GM19328 (cell line): ENCODE data around the gene SLC9A4.

Experiments
- ATAC-seq: cut with Tn5 transposase; IDR thresholded peaks from one replicate; pipeline ENCODE4 v1.9.1; 2021; ENCODE audit warnings: mild to moderate bottlenecking, moderate library complexity; ENCODE audit not compliant: unreplicated experiment

The SLC9A4 gene

GRCh38 chr2:102451968-102452367 lies 21.1 kb upstream of the SLC9A4 start:
- ATAC-seq, result no peak

GRCh38 chr2:102453501-102453900 lies 19.5 kb upstream of the SLC9A4 start:
- no peak for ATAC-seq

DNA sequence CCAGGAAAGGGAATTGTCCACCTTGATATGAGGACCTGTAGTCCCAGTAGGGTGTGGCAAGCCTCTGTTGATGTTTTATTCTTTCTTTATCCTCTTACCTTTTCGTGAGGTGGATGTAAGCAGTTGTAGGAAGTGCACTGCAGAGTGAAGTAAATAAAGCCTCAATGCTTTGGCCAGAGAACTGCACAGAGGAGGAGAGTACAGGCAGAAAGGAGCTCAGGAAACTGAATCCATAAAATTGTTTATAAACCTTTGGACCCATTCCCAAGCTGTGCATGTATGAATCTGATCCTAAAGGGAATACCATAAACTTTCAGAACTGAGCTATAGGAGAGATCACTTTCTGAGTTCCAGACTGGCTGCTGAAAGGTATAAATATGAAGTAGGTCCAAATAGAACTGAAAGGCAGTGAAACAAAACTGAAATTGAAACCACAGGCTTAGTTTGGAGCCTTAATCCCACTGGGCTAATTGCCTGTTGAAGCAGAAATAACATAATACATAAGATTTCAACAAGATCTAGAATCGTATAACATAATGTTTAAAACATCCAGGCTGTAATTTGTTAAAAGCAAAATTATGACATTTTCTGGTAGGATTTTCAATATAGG lies 17.9 kb upstream of the SLC9A4 start:
- no peak for ATAC-seq

DNA sequence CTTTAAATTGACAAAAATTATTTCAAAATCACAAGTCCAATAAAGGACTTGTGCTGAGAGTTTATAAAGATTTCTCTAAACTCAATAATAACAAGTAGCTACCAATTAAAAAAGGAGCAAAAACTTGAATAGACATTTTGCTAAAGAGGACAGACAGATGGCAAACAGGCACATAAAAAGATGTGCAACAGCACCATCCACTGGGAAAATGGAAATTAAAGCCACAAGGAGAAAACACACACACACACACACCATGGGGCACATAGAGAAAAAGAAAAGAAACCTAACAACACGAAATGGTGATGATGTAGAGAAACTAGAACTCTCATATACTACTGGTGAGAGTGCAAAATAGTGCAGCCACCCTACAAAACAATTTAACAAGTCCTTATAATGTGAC lies 12.6 kb upstream of the SLC9A4 start:
- ATAC-seq, result no peak

GRCh38 chr2:102461188-102461587 lies 11.8 kb upstream of the SLC9A4 start:
- ATAC-seq, result no peak

DNA sequence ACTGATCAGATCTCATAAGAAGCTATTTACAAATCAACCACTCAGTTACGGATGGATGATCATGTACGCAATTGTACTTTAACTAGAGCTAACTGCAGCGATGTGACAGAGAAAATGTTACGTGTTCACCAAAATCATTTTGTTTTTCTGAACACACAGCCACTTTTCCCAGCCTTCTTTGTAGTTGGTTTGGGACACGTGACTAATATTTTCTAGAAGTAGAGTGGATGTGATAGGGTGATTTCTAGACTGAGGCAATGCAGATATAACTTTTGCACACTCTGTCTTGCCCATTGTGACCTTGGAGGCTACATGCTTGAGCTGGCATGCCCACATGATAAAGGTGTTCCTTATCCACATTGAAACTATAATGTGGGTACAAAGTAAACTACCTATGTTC lies 9.9 kb upstream of the SLC9A4 start:
- ATAC-seq, result no peak

GRCh38 chr2:102470168-102470567 lies 2.9 kb upstream of the SLC9A4 start:
- no peak for ATAC-seq

- no peak for ATAC-seq
These were observed 605 bp downstream of the SLC9A4 start for GRCh38 chr2:102473631-102474030.

GRCh38 chr2:102474785-102475184 lies 1.8 kb downstream of the SLC9A4 start:
- no peak for ATAC-seq

DNA sequence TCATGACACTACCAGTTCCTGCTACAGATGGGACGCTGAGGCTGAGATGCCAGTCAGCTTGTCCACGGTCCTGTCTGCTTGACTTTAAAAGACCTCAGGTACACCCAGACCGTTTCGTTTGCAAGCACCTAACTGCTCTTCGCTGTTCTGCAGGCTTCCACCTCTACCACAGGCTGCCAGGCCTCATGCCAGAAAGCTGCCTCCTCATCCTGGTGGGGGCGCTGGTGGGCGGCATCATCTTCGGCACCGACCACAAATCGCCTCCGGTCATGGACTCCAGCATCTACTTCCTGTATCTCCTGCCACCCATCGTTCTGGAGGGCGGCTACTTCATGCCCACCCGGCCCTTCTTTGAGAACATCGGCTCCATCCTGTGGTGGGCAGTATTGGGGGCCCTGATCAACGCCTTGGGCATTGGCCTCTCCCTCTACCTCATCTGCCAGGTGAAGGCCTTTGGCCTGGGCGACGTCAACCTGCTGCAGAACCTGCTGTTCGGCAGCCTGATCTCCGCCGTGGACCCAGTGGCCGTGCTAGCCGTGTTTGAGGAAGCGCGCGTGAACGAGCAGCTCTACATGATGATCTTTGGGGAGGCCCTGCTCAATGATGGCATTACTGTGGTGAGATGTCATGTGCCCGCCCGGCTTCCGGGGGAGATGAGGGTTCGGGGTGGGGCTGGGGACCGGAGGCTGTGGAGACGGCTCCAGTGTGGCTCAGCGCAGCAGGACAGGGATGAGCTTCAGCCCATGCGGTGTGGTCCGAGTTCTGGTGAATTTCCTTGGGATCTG lies 5.9 kb downstream of the SLC9A4 start:
- ATAC-seq, result no peak

DNA sequence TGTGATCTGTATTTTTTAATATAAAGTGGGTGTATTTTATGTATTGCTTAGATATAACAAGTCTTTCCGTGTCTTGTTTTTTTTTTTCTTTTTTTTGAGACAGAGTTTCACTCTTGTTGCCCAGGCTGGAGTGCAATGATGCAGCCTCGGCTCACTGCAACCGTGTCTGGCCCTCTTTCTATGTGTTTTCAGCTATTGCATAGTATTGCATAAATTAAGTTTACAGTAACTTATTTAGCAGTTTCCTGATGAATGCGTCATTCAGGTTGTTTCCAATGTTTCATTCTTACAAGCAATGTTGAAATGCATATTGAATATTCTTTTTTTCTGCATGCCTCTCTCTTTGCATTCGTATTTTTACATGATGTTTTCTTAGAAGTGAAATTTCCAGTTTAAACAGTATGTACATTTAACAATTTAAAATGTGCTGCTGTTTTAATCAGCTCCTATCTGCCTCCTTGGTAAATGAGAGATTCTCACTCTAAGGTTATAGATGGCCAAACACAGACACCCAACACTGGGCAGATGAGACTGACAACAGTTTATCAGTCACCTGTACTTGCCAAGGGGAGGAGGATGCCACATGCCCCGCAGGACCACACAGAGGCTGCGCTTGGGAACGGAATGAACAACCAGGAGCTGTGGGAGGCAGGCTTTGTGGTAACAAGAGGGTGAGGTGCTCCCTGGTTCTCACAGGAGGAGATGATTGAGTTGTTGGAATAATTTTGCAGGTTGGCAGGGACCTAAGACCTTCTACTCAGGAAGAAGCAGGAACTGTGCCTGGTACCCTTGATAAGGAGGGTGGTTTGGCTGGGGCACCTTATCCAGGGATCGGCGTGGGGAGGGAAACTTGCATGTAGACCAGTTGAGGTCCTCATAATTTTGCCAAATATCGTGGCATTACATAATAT lies 7.5 kb downstream of the SLC9A4 start:
- ATAC-seq, result no peak

GRCh38 chr2:102481931-102482330 lies 8.9 kb downstream of the SLC9A4 start:
- ATAC-seq, result no peak

DNA sequence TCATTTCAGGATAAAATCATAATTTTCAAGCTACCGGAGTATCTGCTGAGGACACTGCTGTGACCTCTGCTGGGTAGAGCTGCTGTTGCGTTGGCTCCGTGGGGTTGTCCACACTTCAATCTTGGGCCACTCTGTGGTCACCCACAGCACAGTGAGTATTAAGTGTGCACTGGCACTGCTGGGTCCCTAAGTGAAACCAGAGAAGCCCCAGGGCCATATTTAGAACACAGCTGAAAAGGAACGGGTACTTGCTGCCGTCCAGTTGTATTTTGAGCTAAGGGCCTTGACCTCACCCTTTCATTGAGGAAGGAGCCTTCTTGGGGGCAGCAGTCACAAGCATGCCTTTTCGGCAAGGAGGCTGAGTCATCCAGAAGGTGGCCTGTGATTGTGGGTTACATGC lies 10.1 kb downstream of the SLC9A4 start:
- ATAC-seq, result no peak

DNA sequence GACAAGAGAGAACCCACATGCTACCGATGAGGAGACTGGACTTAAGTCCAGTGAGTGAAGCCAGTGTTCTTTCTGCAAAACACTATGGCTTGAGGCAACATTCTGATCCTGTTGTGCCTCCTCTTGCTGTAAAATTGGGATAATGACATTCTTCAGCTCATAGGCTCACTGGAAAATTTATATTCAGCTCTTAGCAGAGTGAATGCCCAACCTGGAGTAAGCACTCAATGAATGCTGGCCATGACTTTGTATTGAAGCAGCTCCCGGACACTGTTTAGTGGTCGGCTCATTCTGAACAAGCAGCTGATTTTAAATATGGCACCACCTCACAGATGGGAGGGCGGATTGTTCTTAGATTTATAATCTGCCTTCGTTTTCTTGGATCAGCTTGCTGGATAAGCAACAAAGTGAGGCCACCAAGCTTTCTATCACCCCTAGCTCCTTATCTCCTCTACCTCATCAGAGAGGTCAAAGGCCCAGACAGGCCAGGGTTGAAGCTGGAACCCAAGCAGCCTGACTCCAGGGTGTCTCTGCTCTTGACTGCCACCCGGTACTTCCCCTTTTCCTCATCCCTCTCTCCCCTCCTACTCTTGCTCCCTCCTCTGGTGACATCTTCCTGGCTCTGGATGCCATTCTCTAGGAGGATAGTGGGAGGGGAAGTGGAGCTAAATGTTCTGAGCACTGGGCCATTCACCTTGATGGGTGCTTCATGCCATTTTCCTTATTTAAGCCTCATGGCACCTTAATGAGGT lies 11.5 kb downstream of the SLC9A4 start:
- ATAC-seq, result no peak

DNA sequence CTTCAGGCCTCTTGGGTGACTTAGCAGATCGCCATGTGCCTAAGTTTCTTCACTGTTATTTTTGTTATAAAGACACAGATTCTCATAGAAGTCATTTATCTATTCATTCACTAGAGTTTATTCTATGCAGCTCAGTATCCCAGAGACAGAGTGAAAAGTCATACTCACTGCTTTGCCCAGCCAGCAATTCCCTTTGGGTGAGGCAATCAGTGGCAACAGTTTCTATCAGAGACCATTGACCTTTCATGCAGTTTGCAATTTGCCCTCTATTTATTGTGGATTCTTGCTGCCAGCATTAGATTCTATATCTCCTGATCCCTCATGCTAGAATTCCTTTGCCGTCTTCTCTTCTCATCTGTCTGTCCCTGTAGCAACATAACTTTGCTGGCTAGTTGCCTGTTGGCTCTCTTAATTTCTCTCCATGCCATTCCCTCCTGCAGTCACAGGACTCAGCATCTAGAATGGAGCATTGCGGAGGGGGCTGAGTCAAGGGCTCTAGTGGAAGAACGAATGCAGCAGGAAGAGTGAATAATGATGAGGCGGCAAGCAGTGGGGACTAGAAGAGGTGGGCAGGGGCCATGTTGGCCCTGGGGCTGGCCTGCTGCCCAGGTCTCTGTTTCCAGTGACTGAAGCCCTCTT lies 12.2 kb downstream of the SLC9A4 start:
- no peak for ATAC-seq

- no peak for ATAC-seq
These were observed 14.1 kb downstream of the SLC9A4 start for GRCh38 chr2:102486941-102487702.

DNA sequence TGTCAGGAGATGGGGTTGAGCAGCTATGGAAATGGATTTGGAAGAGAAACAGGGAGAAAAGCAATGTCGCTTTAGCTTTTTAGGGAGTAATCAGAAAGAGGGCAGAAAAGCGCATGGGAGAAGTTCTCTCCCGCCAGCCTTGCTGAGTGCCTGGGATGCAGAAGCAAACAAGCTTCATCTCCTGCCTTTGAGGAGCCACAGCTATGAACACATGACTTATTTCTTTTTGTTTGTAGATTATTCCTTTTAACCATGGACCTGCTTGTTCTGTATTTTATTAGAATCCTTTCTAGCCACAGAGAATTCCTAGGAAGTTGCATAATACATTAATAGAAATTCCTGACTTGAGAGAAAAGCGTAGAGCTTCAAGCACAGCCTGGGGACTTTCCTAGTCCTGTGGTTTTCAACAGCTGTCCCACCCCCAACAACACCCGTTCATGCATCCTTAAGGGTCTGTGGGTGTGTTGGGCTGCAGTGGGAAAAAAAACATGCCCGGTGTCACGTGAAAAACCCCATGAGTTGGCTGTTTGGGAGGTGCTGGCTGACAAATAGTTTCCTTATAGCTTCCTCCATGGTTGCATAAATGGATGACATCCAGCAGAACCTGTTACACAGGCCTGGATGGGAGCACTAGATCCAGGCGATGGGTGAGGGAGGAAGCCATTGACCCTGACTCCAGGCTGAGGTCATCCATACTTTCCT lies 14.9 kb downstream of the SLC9A4 start:
- ATAC-seq, result no peak

GRCh38 chr2:102489646-102490045 lies 16.6 kb downstream of the SLC9A4 start:
- ATAC-seq, result no peak

DNA sequence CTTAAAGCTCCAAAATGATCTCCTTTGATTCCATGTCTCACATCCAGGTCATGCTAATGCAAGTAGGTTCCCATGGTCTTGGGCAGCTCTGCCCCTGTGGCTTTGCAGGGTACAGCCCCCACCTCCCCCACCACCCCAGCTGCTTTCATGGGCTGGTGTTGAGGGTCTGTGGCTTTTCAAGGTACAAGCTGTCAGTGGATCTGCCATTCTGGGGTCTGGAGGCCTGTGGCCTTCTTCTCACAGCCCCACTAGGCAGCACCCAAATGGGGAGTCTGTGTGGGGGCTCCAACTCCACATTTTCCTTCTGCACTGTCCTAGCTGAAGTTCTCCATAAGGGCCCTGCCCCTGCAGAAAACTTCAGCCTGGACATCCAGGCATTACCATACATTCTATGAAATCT lies 19.0 kb downstream of the SLC9A4 start:
- no peak for ATAC-seq
